K562 (cell line): Measurements from ENCODE around the gene TRAP1. TPM values are rescaled to one million over a fixed set of nuclear protein-coding genes. Genes with fewer than 3 reads are reported as not detected.

Experiments
- E2F6 ChIP-seq, 2 experiments: IDR thresholded peaks; 2 replicates each; pipeline ENCODE4 v1.6.1; 2011; ENCODE audit warnings: borderline replicate concordance in 1 of 2, control low read depth in 1 of 2, low read depth in 1 of 2, low read length in 1 of 2, mild to moderate bottlenecking in 1 of 2, mixed read lengths in 1 of 2, moderate library complexity in 1 of 2; ENCODE audit not compliant: insufficient read depth in 1 of 2, insufficient read length in 1 of 2, poor library complexity in 1 of 2, severe bottlenecking in 1 of 2; ENCODE audit errors: extremely low read depth in 1 of 2
- FOSL1 ChIP-seq: fragments of 200-800 bp; sonication (Bioruptor generic); conservative IDR thresholded peaks from 2 replicates; pipeline ENCODE4 v1.6.1; 2016; ENCODE audit warnings: missing genetic modification characterization, missing compliant biosample characterization
- HDAC1 ChIP-seq, 2 experiments: fragments of 450-650 bp; IDR thresholded peaks; 2 replicates each; pipeline ENCODE4 v1.6.1; 2016 to 2017; ENCODE audit warnings: inconsistent platforms in 1 of 2, mild to moderate bottlenecking in 1 of 2, moderate library complexity in 1 of 2
- HDAC2 ChIP-seq: fragments of 450-650 bp; IDR thresholded peaks from 2 replicates; pipeline ENCODE4 v1.6.1; 2016; ENCODE audit warnings: mild to moderate bottlenecking
- MAZ ChIP-seq, 2 experiments: fragments of 450-650 bp in 1 of 2; sonication (generic) in 1 of 2; formaldehyde crosslinking; IDR thresholded peaks in 1 of 2; conservative IDR thresholded peaks in 1 of 2; 2 replicates each; pipeline versions ENCODE4 v1.4.0 to v1.5.0; 2020; ENCODE audit warnings: mild to moderate bottlenecking in 1 of 2, missing genetic modification reagents in 1 of 2
- MBD1 ChIP-seq: fragments of 250-450 bp; sonication (Bioruptor Pico); IDR thresholded peaks from 2 replicates; pipeline ENCODE4 v1.8.0; 2022; ENCODE audit warnings: inconsistent platforms
- MYNN ChIP-seq, 2 experiments: sonication (generic); formaldehyde crosslinking in 1 of 2; IDR thresholded peaks; 2 replicates each; pipeline versions ENCODE4 v1.5.0 to v1.6.1; 2016 to 2020; ENCODE audit warnings: antibody characterized with exemption in 1 of 2, missing genetic modification reagents in 1 of 2
- RCOR1 ChIP-seq, 2 experiments: IDR thresholded peaks; 2 replicates each; pipeline ENCODE4 v1.6.1; 2012; ENCODE audit warnings: low read depth in 2 of 2, low read length in 2 of 2, borderline replicate concordance in 1 of 2, improper control_type of control experiment in 1 of 2
- REST ChIP-seq, 2 experiments: fragments of 450-650 bp; formaldehyde crosslinking in 1 of 2; IDR thresholded peaks; 2 replicates each; pipeline versions ENCODE4 v1.4.0 to v1.6.1; 2014 to 2020; ENCODE audit warnings: mild to moderate bottlenecking in 2 of 2, borderline replicate concordance in 1 of 2, low read depth in 1 of 2
- TFAP4 ChIP-seq: sonication (generic); formaldehyde crosslinking; IDR thresholded peaks from 2 replicates; pipeline ENCODE4 v1.8.0; 2022; ENCODE audit warnings: missing genetic modification reagents, mild to moderate bottlenecking, moderate library complexity, borderline replicate concordance
- ZC3H11A ChIP-seq: IDR thresholded peaks from 2 replicates; pipeline ENCODE4 v1.6.1; 2012; ENCODE audit warnings: low read depth, low read length, improper control_type of control experiment
- ZNF766 ChIP-seq: fragments of 200-800 bp; sonication (Bioruptor generic); conservative IDR thresholded peaks from 2 replicates; pipeline ENCODE4 v1.6.1; 2016; ENCODE audit warnings: missing genetic modification characterization, missing compliant biosample characterization
- polyA plus RNA-seq, 8 experiments: library from polyadenylated mRNA; depleted of rRNA in 4 of 8; stranded (reverse) in 5 of 8; unstranded in 3 of 8; fragments of >200 nt; fragmentation: Nextera tagmentation in 2 of 8; fragmentation: Illumina TruSeq in 1 of 8; extraction: Ambion mirVana in 2 of 8; extraction: Trizol in 1 of 8; gene quantifications; 2 replicates each; pipeline versions ENCODE4 v1.2.1 to v1.2.3, GENCODE V29; 2011 to 2014; ENCODE audit warnings: inconsistent platforms in 1 of 8, missing spikeins in 1 of 8
- total RNA-seq, 7 experiments: library from RNA; depleted of rRNA in 6 of 7; stranded (reverse); fragments of >200 nt in 6 of 7; fragmentation: Illumina TruSeq in 2 of 7; extraction: Trizol in 2 of 7; gene quantifications; 2 replicates each; pipeline versions ENCODE4 v1.2.1 to v1.2.3, GENCODE V29; 2011 to 2021; ENCODE audit warnings: low replicate concordance in 1 of 7

TRAP1 gene
- total and polyA plus RNA-seq, 9 of the 15 experiments (the other 6 are each of a cell fraction or from before 2014, with no cell fraction given), result 19.1 to 436 (median 301) TPM

- TF ChIP-seq REST (IDR thresholded peaks at IDR 0.05; ENCODE audit: borderline replicate concordance), result peak; percentile 80
- no peak for TF ChIP-seq REST (CRISPR knock-in tag; IDR thresholded peaks at IDR 0.05; ENCODE audit: low read depth)
- peak; percentile 82; the same call in 1 of the 2 replicates for TF ChIP-seq MBD1 (CRISPR knock-in tag)
- 0 out of 2 replicates have a peak, but pooled peaks have one; percentile 33 for TF ChIP-seq ZNF766
- 0 out of 4 replicates have a peak, but pooled peaks of 1 of the 2 experiments have one; percentile 49 for TF ChIP-seq MAZ (CRISPR knock-in tag; conservative IDR thresholded peaks at IDR 0.05 in 1 of 2, IDR thresholded peaks at IDR 0.05 in 1 of 2)
- TF ChIP-seq E2F6 (IDR thresholded peaks at IDR 0.05; ENCODE audit: borderline replicate concordance in 1 of 2, extremely low read depth in 1 of 2, insufficient read depth in 1 of 2, insufficient read length in 1 of 2, low read depth in 1 of 2, low read length in 1 of 2, poor library complexity in 1 of 2, severe bottlenecking in 1 of 2), result peak in 1 of 2 experiments; percentile 30
- TF ChIP-seq ZC3H11A, result peak; percentile 71; the same call in 1 of the 2 replicates
- no peak for TF ChIP-seq HDAC1 (IDR thresholded peaks at IDR 0.05)
- peak; percentile 65; the same call in 1 of the 2 replicates for TF ChIP-seq FOSL1 (tag)
- TF ChIP-seq HDAC2, result no peak
- TF ChIP-seq TFAP4 (CRISPR knock-in tag), result peak; percentile 17; the same call in 1 of the 2 replicates
- TF ChIP-seq RCOR1 (IDR thresholded peaks at IDR 0.05; ENCODE audit: borderline replicate concordance in 1 of 2, low read depth in 2 of 2, low read length in 2 of 2), result no peak; a peak in 1 of 4 replicates
- peak; percentile 50; the same call in 1 of the 2 replicates for TF ChIP-seq MYNN (IDR thresholded peaks at IDR 0.05)
- TF ChIP-seq MYNN (CRISPR knock-in tag; IDR thresholded peaks at IDR 0.05), result no peak
Observed at GRCh38 chr16:3690470-3690928, 26.8 kb downstream of the TRAP1 start (continued).
